HL-60/S4 treated with phorbol 12-myristate 13-acetate at 8.2 ng/mL for 4 days and 3 days (cell line): ENCODE data around the gene FAM219B.

ENCODE experiments used
- in situ Hi-C: fragments of 300-500 bp; cut with MboI; formaldehyde crosslinking; loops from 2 replicates; pipeline ENCODE4 v1.15.0; 2022; ENCODE audit warnings: low sequenced_read_pairs

Gene FAM219B

GRCh38 chr15:74851960-74852359, 54.7 kb downstream of the FAM219B start:
- in situ Hi-C loops = no loop called here

- in situ Hi-C loops = no loop called here
Measured at GRCh38 chr15:74850393-74850792, 56.3 kb downstream of the FAM219B start.
